Stimulated activated naive CD8-positive, alpha-beta T cell treated with anti-CD3 and anti-CD28 coated beads, Interleukin-15, Interleukin-2, amounts not matched to agents 100 U/mL and 50 U/mL, for 24 hours (primary cell): Measurements from ENCODE around the gene SLC15A2.
"Not testable (repeated sequence)": the region's sequence is repeated elsewhere in the genome, so short reads cannot be mapped to it uniquely, and the experiment has no call there.

ENCODE experiments used
- ATAC-seq: fragments of 150-1000 bp; cut with Tn5 transposase; one replicate; pipeline ENCODE4 v1.10.0; 2021
- DNase-seq: peaks from one replicate; pipeline ENCODE4 v3.0.0; 2021

SLC15A2 gene

GRCh38 chr3:121894301-121894990 lies at the start of gene SLC15A2:
TSS of gene SLC15A2 (plus strand) at chr3:121894401. CDS start at chr3:121894477, 76 bp downstream.
- DNase-seq (no peak), ATAC-seq (no peak)

- ATAC-seq (no peak), DNase-seq (no peak)
Measured at GRCh38 chr3:121844892-121845291, 49.3 kb upstream of the SLC15A2 start.

- no peak for ATAC-seq
- DNase-seq = no peak
Measured at GRCh38 chr3:121852256-121852655, 41.9 kb upstream of the SLC15A2 start.

GRCh38 chr3:121855555-121855954 lies 38.6 kb upstream of the SLC15A2 start:
- DNase-seq (no peak), ATAC-seq (no peak)

- not testable (repeated sequence) for ATAC-seq, DNase-seq
Measured at GRCh38 chr3:121857778-121858177, 36.4 kb upstream of the SLC15A2 start.

GRCh38 chr3:121863247-121863646 lies 31.0 kb upstream of the SLC15A2 start:
- not testable (repeated sequence) for ATAC-seq, DNase-seq

- no peak for DNase-seq
- no peak for ATAC-seq
Measured at GRCh38 chr3:121863801-121864200, 30.4 kb upstream of the SLC15A2 start.

GRCh38 chr3:121869736-121870135 lies 24.5 kb upstream of the SLC15A2 start:
- no peak for DNase-seq
- no peak for ATAC-seq

GRCh38 chr3:121870717-121871116 lies 23.5 kb upstream of the SLC15A2 start:
- no peak for DNase-seq
- peak; percentile 63 for ATAC-seq

GRCh38 chr3:121871430-121871829 lies 22.8 kb upstream of the SLC15A2 start:
- ATAC-seq = no peak
- DNase-seq = no peak

- ATAC-seq = no peak
- no peak for DNase-seq
Measured at GRCh38 chr3:121878411-121878810, 15.8 kb upstream of the SLC15A2 start.

- DNase-seq (no peak), ATAC-seq (no peak)
Measured at GRCh38 chr3:121883507-121883906, 10.7 kb upstream of the SLC15A2 start.

- DNase-seq (no peak), ATAC-seq (no peak)
Measured at GRCh38 chr3:121885386-121885785, 8.8 kb upstream of the SLC15A2 start.

GRCh38 chr3:121895121-121895520 lies 920 bp downstream of the SLC15A2 start:
- DNase-seq = no peak
- ATAC-seq = no peak

- DNase-seq = no peak
- ATAC-seq = no peak
Measured at GRCh38 chr3:121895736-121896135, 1.5 kb downstream of the SLC15A2 start.

- DNase-seq = no peak
- no peak for ATAC-seq
Measured at GRCh38 chr3:121896823-121897222, 2.6 kb downstream of the SLC15A2 start.

GRCh38 chr3:121897296-121897695 lies 3.1 kb downstream of the SLC15A2 start:
- ATAC-seq (no peak), DNase-seq (no peak)

- no peak for ATAC-seq
- no peak for DNase-seq
Measured at GRCh38 chr3:121913305-121913990, 19.2 kb downstream of the SLC15A2 start.

- no peak for DNase-seq
Measured at GRCh38 chr3:121914081-121914998, 20.1 kb downstream of the SLC15A2 start.

GRCh38 chr3:121916189-121916588 lies 22.0 kb downstream of the SLC15A2 start:
- ATAC-seq (no peak), DNase-seq (no peak)

More at GRCh38 chr3:121914081-121914998, 20.1 kb downstream of the SLC15A2 start:
- ATAC-seq = no peak

- DNase-seq (no peak), ATAC-seq (no peak)
Measured at GRCh38 chr3:121918779-121919483, 24.7 kb downstream of the SLC15A2 start.

GRCh38 chr3:121924734-121925133 lies 30.5 kb downstream of the SLC15A2 start:
- ATAC-seq = no peak
- no peak for DNase-seq
